ENCODE measurements around the gene FANCE.

The FANCE gene

DNA sequence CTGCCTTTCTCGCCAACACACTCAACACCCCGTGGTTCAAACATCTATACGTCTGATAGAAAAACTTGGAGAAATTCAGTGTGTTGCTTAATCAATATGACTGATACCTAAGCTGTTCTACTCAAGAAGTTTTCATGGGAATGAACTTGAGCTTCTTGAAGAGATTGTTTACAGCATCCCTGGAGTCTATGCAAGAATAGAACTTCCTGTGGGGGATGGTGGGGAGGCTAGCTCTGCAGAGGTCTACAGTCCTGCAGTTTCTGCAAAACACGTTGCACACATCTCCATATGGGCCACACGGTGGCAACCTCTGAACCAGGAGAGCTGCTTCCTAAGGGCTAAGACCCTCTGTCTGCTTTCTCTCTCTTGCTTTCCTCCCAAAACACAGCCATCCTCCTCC is 32.7 kb upstream of the FANCE start:
- Histone ChIP-seq H3K79me2 (ENCODE audit: insufficient read depth, low read depth) (no peaks in the 10 kb centered on the region), H3K4me3 (IDR thresholded peaks at IDR 0.05; ENCODE audit: insufficient read depth, low read depth, low read length) (no peak overlapping the region), H3K27me3 (ENCODE audit: insufficient read depth, low read depth) (no peaks in the 10 kb centered on the region), H3K9ac (no peak overlapping the region), H3K4me1 (ENCODE audit: low read depth, poor library complexity, severe bottlenecking) (peaks cover 14% of the 10 kb centered on the region), H3K36me3 (ENCODE audit: insufficient read depth) (no peaks in the 10 kb centered on the region), H3K27ac (no peak overlapping the region), H3K4me2 (no peak overlapping the region), H2AFZ (ENCODE audit: low read depth) (no peak overlapping the region), H4K20me1 (ENCODE audit: insufficient read depth) (no peaks in the 10 kb centered on the region)
- TF ChIP-seq, protein P1, sequence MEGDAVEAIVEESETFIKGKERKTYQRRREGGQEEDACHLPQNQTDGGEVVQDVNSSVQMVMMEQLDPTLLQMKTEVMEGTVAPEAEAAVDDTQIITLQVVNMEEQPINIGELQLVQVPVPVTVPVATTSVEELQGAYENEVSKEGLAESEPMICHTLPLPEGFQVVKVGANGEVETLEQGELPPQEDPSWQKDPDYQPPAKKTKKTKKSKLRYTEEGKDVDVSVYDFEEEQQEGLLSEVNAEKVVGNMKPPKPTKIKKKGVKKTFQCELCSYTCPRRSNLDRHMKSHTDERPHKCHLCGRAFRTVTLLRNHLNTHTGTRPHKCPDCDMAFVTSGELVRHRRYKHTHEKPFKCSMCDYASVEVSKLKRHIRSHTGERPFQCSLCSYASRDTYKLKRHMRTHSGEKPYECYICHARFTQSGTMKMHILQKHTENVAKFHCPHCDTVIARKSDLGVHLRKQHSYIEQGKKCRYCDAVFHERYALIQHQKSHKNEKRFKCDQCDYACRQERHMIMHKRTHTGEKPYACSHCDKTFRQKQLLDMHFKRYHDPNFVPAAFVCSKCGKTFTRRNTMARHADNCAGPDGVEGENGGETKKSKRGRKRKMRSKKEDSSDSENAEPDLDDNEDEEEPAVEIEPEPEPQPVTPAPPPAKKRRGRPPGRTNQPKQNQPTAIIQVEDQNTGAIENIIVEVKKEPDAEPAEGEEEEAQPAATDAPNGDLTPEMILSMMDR (conservative IDR thresholded peaks at IDR 0.05; ENCODE audit: low read depth, low read length) = no peak

DNA sequence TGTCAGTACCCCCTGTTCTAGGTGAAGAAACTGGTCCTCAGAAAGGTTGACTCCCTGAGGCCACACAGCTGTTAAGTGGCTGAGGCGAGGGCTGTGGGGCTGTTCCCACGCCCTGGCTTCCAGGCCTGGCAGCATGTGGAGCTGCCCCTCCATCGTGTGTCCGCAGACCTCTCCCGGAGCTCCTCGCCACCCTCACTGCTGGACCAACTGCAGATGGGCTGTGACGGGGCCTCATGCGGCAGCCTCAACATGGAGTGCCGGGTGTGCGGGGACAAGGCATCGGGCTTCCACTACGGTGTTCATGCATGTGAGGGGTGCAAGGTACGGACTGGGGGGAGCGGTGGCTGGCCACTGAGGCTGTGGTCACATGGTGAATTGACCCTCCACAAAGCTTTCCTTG is 32.2 kb upstream of the FANCE start:
- no peaks in the 10 kb centered on the region for H3K36me3 ChIP-seq (ENCODE audit: insufficient read depth)
- no peaks in the 10 kb centered on the region for H3K27me3 ChIP-seq (ENCODE audit: insufficient read depth, low read depth)
- no peaks in the 10 kb centered on the region for H3K79me2 ChIP-seq (ENCODE audit: insufficient read depth, low read depth)
- no peak overlapping the region for H3K4me2 ChIP-seq
- no peak overlapping the region for H3K9ac ChIP-seq
- H4K20me1 ChIP-seq (ENCODE audit: insufficient read depth) = no peaks in the 10 kb centered on the region
- H2AFZ ChIP-seq (ENCODE audit: low read depth) = no peak overlapping the region
- peaks cover 9% of the 10 kb centered on the region for H3K4me1 ChIP-seq (ENCODE audit: low read depth, poor library complexity, severe bottlenecking)
- no peak overlapping the region for H3K27ac ChIP-seq
- TF ChIP-seq, protein P1 (conservative IDR thresholded peaks at IDR 0.05; ENCODE audit: low read depth, low read length) = no peak
- no peak overlapping the region for H3K4me3 ChIP-seq (IDR thresholded peaks at IDR 0.05; ENCODE audit: insufficient read depth, low read depth, low read length)

DNA sequence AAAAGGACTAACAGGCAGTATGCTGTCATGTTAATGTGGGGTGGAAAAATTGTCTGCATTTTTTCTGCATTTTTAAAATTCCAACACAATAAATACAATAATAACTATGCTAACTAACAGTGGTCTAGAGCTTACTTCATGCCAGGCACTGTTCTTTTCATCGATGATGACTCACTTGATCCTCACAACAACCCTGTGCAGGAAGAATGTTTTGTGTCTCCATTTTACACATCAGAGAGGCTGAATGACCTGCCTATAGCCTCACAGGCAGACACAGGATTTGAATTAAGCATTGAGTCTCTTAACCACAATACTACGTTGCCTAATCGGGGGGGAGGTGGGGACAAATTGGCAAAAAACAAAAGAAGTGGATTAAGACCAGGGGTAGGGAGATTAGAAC is 26.9 kb upstream of the FANCE start:
- no peaks in the 10 kb centered on the region for H3K27me3 ChIP-seq (ENCODE audit: insufficient read depth, low read depth)
- no peak overlapping the region for H3K27ac ChIP-seq
- no peak overlapping the region for H2AFZ ChIP-seq (ENCODE audit: low read depth)
- no peak overlapping the region for H3K9ac ChIP-seq
- H4K20me1 ChIP-seq (ENCODE audit: insufficient read depth) = no peaks in the 10 kb centered on the region
- no peaks in the 10 kb centered on the region for H3K36me3 ChIP-seq (ENCODE audit: insufficient read depth)
- TF ChIP-seq, protein P1 (conservative IDR thresholded peaks at IDR 0.05; ENCODE audit: low read depth, low read length) = no peak
- H3K79me2 ChIP-seq (ENCODE audit: insufficient read depth, low read depth) = no peaks in the 10 kb centered on the region
- no peak overlapping the region for H3K4me2 ChIP-seq
- H3K4me1 ChIP-seq (ENCODE audit: low read depth, poor library complexity, severe bottlenecking) = no peaks in the 10 kb centered on the region
- no peak overlapping the region for H3K4me3 ChIP-seq (IDR thresholded peaks at IDR 0.05; ENCODE audit: insufficient read depth, low read depth, low read length)

DNA sequence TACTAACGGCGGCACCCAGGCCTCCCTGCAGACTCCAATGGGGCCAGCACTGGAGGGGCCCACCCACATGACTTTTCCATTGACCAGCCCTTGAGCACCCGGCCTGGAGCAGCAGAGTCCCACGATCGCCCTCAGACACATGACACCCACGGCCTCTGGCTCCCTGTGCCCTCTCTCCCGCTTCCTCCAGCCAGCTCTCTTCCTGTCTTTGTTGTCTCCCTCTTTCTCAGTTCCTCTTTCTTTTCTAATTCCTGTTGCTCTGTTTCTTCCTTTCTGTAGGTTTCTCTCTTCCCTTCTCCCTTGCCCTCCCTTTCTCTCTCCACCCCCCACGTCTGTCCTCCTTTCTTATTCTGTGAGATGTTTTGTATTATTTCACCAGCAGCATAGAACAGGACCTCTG is 26.1 kb upstream of the FANCE start:
- H3K4me3 ChIP-seq (IDR thresholded peaks at IDR 0.05; ENCODE audit: insufficient read depth, low read depth, low read length) = no peak overlapping the region
- H4K20me1 ChIP-seq (ENCODE audit: insufficient read depth) = no peaks in the 10 kb centered on the region
- no peaks in the 10 kb centered on the region for H3K36me3 ChIP-seq (ENCODE audit: insufficient read depth)
- TF ChIP-seq, protein P1 (conservative IDR thresholded peaks at IDR 0.05; ENCODE audit: low read depth, low read length) = no peak
- H3K27me3 ChIP-seq (ENCODE audit: insufficient read depth, low read depth) = no peaks in the 10 kb centered on the region
- H3K79me2 ChIP-seq (ENCODE audit: insufficient read depth, low read depth) = no peaks in the 10 kb centered on the region
- no peak overlapping the region for H3K4me2 ChIP-seq
- no peak overlapping the region for H3K27ac ChIP-seq
- no peak overlapping the region for H2AFZ ChIP-seq (ENCODE audit: low read depth)
- H3K9ac ChIP-seq = no peak overlapping the region
- no peaks in the 10 kb centered on the region for H3K4me1 ChIP-seq (ENCODE audit: low read depth, poor library complexity, severe bottlenecking)

DNA sequence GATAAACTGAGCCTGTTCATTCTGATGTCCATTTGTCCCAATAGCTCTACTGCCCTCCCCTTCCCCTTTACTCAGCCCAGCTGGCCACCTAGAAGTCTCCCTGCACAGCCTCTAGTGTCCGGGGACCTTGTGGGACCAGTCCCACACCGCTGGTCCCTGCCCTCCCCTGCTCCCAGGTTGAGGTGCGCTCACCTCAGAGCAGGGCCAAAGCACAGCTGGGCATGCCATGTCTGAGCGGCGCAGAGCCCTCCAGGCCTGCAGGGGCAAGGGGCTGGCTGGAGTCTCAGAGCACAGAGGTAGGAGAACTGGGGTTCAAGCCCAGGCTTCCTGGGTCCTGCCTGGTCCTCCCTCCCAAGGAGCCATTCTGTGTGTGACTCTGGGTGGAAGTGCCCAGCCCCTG is 24.7 kb upstream of the FANCE start:
- TF ChIP-seq, protein P1 (conservative IDR thresholded peaks at IDR 0.05; ENCODE audit: low read depth, low read length) = no peak
- Histone ChIP-seq H4K20me1 (ENCODE audit: insufficient read depth) (no peaks in the 10 kb centered on the region), H3K4me3 (IDR thresholded peaks at IDR 0.05; ENCODE audit: insufficient read depth, low read depth, low read length) (no peak overlapping the region), H3K36me3 (ENCODE audit: insufficient read depth) (no peaks in the 10 kb centered on the region), H3K79me2 (ENCODE audit: insufficient read depth, low read depth) (no peaks in the 10 kb centered on the region), H3K4me1 (ENCODE audit: low read depth, poor library complexity, severe bottlenecking) (no peaks in the 10 kb centered on the region), H2AFZ (ENCODE audit: low read depth) (no peak overlapping the region), H3K9ac (no peak overlapping the region), H3K4me2 (no peak overlapping the region), H3K27me3 (ENCODE audit: insufficient read depth, low read depth) (no peaks in the 10 kb centered on the region), H3K27ac (no peak overlapping the region)

Measured in KMS-11 (cell line).